ENCODE measurements around the gene SNAPC4.

- TF ChIP-seq, protein P1, sequence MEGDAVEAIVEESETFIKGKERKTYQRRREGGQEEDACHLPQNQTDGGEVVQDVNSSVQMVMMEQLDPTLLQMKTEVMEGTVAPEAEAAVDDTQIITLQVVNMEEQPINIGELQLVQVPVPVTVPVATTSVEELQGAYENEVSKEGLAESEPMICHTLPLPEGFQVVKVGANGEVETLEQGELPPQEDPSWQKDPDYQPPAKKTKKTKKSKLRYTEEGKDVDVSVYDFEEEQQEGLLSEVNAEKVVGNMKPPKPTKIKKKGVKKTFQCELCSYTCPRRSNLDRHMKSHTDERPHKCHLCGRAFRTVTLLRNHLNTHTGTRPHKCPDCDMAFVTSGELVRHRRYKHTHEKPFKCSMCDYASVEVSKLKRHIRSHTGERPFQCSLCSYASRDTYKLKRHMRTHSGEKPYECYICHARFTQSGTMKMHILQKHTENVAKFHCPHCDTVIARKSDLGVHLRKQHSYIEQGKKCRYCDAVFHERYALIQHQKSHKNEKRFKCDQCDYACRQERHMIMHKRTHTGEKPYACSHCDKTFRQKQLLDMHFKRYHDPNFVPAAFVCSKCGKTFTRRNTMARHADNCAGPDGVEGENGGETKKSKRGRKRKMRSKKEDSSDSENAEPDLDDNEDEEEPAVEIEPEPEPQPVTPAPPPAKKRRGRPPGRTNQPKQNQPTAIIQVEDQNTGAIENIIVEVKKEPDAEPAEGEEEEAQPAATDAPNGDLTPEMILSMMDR (IDR thresholded peaks at IDR 0.05; ENCODE audit: low read depth, low read length, poor library complexity, severe bottlenecking), result no peak
- no peak for TF ChIP-seq EZH2phosphoT487 (IDR thresholded peaks at IDR 0.05; ENCODE audit: borderline replicate concordance, low read length)
Observed at GRCh38 chr9:136422876-136423275, 22.9 kb upstream of the SNAPC4 start.

All from DOHH2 (cell line).